Diencephalon (tissue), 1 donor: ENCODE measurements around the gene NT5C2. TPM values are rescaled to one million over a fixed set of nuclear protein-coding genes. Genes with fewer than 3 reads are reported as not detected.

Experiments
- total RNA-seq: library from RNA; depleted of rRNA; stranded (reverse); fragments of >200 nt; gene quantifications from one replicate; pipeline ENCODE4 v1.2.3, GENCODE V29; 2014

Gene NT5C2
- 115 TPM for total RNA-seq

GRCh38 chr10:103193107-103193819, at the start of gene NT5C2:
Gene NT5C2, minus strand, starts transcription at chr10:103193272. Its CDS starts 18,314 bp downstream, at chr10:103174958.

Other genes starting within 250 kb of the NT5C2 start
- not detected for gene RPEL1, start 52.6 kb upstream of the NT5C2 start, total RNA-seq
- 223 TPM for gene INA, start 83.9 kb upstream of the NT5C2 start, total RNA-seq
- 13.4 TPM for gene PCGF6, start 157.9 kb upstream of the NT5C2 start, total RNA-seq
- 6.7 TPM for gene TAF5, start 174.7 kb upstream of the NT5C2 start, total RNA-seq
- gene ATP5MK, start 203.2 kb upstream of the NT5C2 start, total RNA-seq = 197 TPM
- 24.0 TPM for gene PDCD11, start 203.4 kb upstream of the NT5C2 start, total RNA-seq